PC-9 (cell line): ENCODE results near the gene THSD7B. TPM values are rescaled to one million over a fixed set of nuclear protein-coding genes. Genes with fewer than 3 reads are reported as not detected.

ENCODE experiments used
- BruUV-seq: library from RNA; stranded (reverse); fragments of 400-500 nt; replicated peaks from 2 replicates; lab custom pipeline; 2021; lab: Mats Ljungman, UMichigan
- CTCF ChIA-PET: fragments of 300-600 bp; sonication (Branson Sonifier 250); formaldehyde crosslinking; loops from one replicate; lab custom pipeline; 2022; ENCODE audit warnings: antibody characterized with exemption; lab: Charles Lee
- POLR2A ChIA-PET: fragments of 300-600 bp; sonication (Branson Sonifier 250); formaldehyde crosslinking; loops from one replicate; lab custom pipeline; 2022; ENCODE audit warnings: antibody characterized with exemption; ENCODE audit not compliant: unreplicated experiment; lab: Charles Lee
- DNase-seq, 2 experiments: peaks; one replicate each; pipeline versions ENCODE4 v3.0.0 to v3.0.0-alpha.2; 2015 to 2022; ENCODE audit warnings: mixed read lengths in 1 of 2
- H2AFZ ChIP-seq: fragments of 200-600 bp; sonication (generic); 2 replicates; pipeline ENCODE4 v1.8.1; 2017; ENCODE audit warnings: antibody characterized with exemption
- H3F3A ChIP-seq: fragments of 200-600 bp; sonication (generic); 2 replicates; pipeline ENCODE4 v1.8.1; 2017; ENCODE audit warnings: antibody characterized with exemption, mild to moderate bottlenecking, low read depth; ENCODE audit not compliant: insufficient read depth
- H3K27ac ChIP-seq: fragments of 200-600 bp; sonication (generic); 2 replicates; pipeline ENCODE4 v1.6.1; 2016; ENCODE audit warnings: mixed run types
- H3K27me3 ChIP-seq: fragments of 200-600 bp; sonication (generic); 2 replicates; pipeline ENCODE4 v1.6.1; 2016; ENCODE audit warnings: low read depth, mixed run types; ENCODE audit not compliant: insufficient read depth
- H3K36me3 ChIP-seq: fragments of 200-600 bp; sonication (generic); 2 replicates; pipeline ENCODE4 v1.6.1; 2016; ENCODE audit warnings: low read depth, mixed run types
- H3K4me1 ChIP-seq: fragments of 200-600 bp; sonication (generic); replicated peaks from 2 replicates; pipeline ENCODE4 v1.6.1; 2016; ENCODE audit warnings: mixed run types; ENCODE audit not compliant: insufficient read depth
- H3K4me2 ChIP-seq: fragments of 200-600 bp; sonication (generic); 2 replicates; pipeline ENCODE4 v1.6.1; 2017; ENCODE audit warnings: mixed run types
- H3K4me3 ChIP-seq: fragments of 200-600 bp; sonication (generic); 2 replicates; pipeline ENCODE4 v1.6.1; 2016; ENCODE audit warnings: mixed run types
- H3K79me2 ChIP-seq: fragments of 200-600 bp; sonication (generic); 2 replicates; pipeline ENCODE4 v1.6.1; 2017; ENCODE audit warnings: low read depth, mixed run types
- H3K9me2 ChIP-seq: fragments of 200-600 bp; sonication (generic); 2 replicates; pipeline ENCODE4 v1.8.1; 2017; ENCODE audit warnings: mild to moderate bottlenecking; ENCODE audit not compliant: insufficient read depth
- H3K9me3 ChIP-seq: fragments of 200-600 bp; sonication (generic); 2 replicates; pipeline ENCODE4 v1.8.1; 2016; ENCODE audit warnings: low read depth; ENCODE audit not compliant: insufficient read depth
- H4K20me1 ChIP-seq: fragments of 200-600 bp; sonication (generic); 2 replicates; pipeline ENCODE4 v1.8.1; 2017; ENCODE audit not compliant: insufficient read depth
- EZH2 ChIP-seq: fragments of 200-600 bp; sonication (generic); IDR thresholded peaks from 2 replicates; pipeline ENCODE4 v1.8.0; 2017; ENCODE audit warnings: antibody characterized with exemption, low read depth
- intact Hi-C: fragments of 100-400 bp; cut with micrococcal nuclease; formaldehyde crosslinking; loops from one replicate; pipeline ENCODE4 v1.10.0; 2022; ENCODE audit not compliant: unreplicated experiment
- total RNA-seq: library from RNA; stranded (reverse); gene quantifications from 2 replicates; pipeline ENCODE4 v1.2.3, GENCODE V29; 2021
- TF ChIP-seq, protein P1 (sequence below): fragments of 200-600 bp; sonication (generic); conservative IDR thresholded peaks from 2 replicates; pipeline ENCODE4 v1.6.1; 2017; ENCODE audit warnings: mixed run types, antibody characterized with exemption, mild to moderate bottlenecking, moderate library complexity

Gene THSD7B
- total RNA-seq, 1 experiment from 2014 or later, result not detected

DNA sequence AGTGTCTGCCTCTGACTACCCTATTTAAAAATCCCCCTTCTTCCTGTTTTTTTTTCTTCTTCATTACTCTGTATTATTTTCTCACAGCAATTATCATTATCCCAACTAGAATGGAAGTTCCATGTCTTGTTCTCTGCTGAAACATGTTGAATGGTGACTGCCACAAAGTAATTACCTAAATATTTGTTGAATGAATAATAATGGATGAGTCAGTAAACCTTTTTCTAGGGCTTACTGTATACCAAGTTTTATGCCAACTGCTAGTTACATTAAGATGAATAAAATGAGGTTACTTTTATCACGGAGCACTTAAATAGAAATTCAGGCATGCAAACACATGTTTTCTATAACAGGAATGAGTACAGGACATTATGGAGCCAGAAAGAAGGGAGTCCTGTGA, 490.6 kb downstream of the THSD7B start:
- H3K79me2 ChIP-seq, result no peaks in the 10 kb centered on the region
- no peaks in the 10 kb centered on the region for H3K36me3 ChIP-seq
- no peaks in the 10 kb centered on the region for H3K9me3 ChIP-seq
- no peak for DNase-seq
- intact Hi-C loops, result no loop called here
- H3K4me1 ChIP-seq, result no peaks in the 10 kb centered on the region
- no peak for TF ChIP-seq EZH2
- TF ChIP-seq, protein P1, sequence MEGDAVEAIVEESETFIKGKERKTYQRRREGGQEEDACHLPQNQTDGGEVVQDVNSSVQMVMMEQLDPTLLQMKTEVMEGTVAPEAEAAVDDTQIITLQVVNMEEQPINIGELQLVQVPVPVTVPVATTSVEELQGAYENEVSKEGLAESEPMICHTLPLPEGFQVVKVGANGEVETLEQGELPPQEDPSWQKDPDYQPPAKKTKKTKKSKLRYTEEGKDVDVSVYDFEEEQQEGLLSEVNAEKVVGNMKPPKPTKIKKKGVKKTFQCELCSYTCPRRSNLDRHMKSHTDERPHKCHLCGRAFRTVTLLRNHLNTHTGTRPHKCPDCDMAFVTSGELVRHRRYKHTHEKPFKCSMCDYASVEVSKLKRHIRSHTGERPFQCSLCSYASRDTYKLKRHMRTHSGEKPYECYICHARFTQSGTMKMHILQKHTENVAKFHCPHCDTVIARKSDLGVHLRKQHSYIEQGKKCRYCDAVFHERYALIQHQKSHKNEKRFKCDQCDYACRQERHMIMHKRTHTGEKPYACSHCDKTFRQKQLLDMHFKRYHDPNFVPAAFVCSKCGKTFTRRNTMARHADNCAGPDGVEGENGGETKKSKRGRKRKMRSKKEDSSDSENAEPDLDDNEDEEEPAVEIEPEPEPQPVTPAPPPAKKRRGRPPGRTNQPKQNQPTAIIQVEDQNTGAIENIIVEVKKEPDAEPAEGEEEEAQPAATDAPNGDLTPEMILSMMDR, result no peak
- no peaks in the 10 kb centered on the region for H4K20me1 ChIP-seq
- no TSS peak for BruUV-seq
- H3K4me2 ChIP-seq, result no peak overlapping the region
- H3K9me2 ChIP-seq, result no peaks in the 10 kb centered on the region
- H2AFZ ChIP-seq, result no peak overlapping the region
- no peak overlapping the region for H3K4me3 ChIP-seq
- H3K27ac ChIP-seq, result no peak overlapping the region
- ChIA-PET CTCF (no interaction called here), POLR2A (interaction anchor here (0.7 kb wide), 1 partner anchor 709 kb away, joined by 3 read pairs; no protein-coding TSS in a partner anchor)
- no peaks in the 10 kb centered on the region for H3F3A ChIP-seq
- no peaks in the 10 kb centered on the region for H3K27me3 ChIP-seq

DNA sequence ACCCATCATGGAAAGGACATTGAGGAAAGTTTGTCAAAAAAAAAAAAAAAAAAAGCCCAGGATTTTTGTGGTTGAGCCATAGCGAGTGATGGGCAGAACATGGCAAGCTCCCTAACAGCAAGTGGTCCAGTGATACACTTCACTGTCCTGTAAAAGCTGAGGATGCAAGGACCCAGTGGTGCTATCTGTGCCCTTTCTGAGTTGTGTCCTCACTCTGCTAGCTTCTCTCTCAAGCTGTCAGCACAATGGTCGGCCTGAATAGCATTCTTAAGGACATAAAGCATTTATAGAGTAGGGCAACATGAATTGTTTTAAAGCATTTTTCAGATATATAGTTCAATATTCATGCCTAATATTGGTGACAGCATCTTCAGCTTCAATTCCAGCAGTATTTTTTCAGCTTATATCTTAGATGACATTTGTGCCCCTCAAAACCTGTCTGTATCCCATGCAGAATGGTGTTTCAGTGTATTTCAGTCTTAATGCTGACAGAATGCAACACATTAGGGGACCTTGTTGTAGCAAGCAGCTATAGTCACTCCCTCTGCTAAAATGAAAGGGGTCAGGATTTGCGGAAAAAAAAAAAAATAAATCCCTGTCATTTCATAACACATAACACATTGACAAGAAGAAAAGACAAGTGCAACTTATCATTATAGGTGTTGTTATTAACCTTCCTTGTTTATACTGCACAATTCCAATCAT, 496.7 kb downstream of the THSD7B start:
- Histone ChIP-seq H3K79me2 (no peaks in the 10 kb centered on the region), H3K9me2 (no peaks in the 10 kb centered on the region), H3K4me1 (no peaks in the 10 kb centered on the region), H3K4me2 (no peak overlapping the region), H3K4me3 (no peak overlapping the region), H3K9me3 (no peaks in the 10 kb centered on the region), H3K27me3 (no peaks in the 10 kb centered on the region), H3K36me3 (no peaks in the 10 kb centered on the region), H2AFZ (no peak overlapping the region), H3F3A (no peaks in the 10 kb centered on the region), H3K27ac (no peak overlapping the region), H4K20me1 (no peaks in the 10 kb centered on the region)
- no TSS peak for BruUV-seq
- CTCF ChIA-PET, result interaction anchor here (0.7 kb wide), 1 partner anchor 311 kb away, joined by 6 read pairs; no protein-coding TSS in a partner anchor
- POLR2A ChIA-PET, result no interaction called here
- TF ChIP-seq, protein P1, result no peak
- no peak for TF ChIP-seq EZH2
- no peak for DNase-seq
- intact Hi-C loops, result no loop called here

DNA sequence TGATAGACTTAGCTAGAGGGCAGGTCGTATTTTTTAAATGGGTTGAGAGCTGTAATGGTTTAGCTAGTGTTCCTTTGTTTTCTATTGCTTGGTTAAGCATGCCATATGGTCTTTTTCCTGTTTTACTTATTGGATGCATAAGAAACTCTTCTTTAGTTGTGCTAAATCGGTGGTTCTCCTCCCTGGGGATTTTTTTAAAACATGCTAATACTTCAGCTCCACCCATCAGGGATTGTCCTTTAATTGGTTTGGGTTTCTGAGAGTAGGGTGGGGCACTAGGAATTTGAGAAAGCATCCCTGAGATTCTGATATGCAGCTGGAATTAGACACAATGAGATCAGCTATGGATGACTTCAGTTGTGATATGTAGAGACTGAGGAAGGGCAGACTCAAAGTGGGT, 497.2 kb downstream of the THSD7B start:
- no peaks in the 10 kb centered on the region for H3K4me1 ChIP-seq
- H3K9me2 ChIP-seq, result no peaks in the 10 kb centered on the region
- no peaks in the 10 kb centered on the region for H3K36me3 ChIP-seq
- no peaks in the 10 kb centered on the region for H3F3A ChIP-seq
- intact Hi-C loops, result no loop called here
- no peaks in the 10 kb centered on the region for H3K9me3 ChIP-seq
- H3K27me3 ChIP-seq, result no peaks in the 10 kb centered on the region
- no peak overlapping the region for H3K4me2 ChIP-seq
- no peak overlapping the region for H3K4me3 ChIP-seq
- H3K79me2 ChIP-seq, result no peaks in the 10 kb centered on the region
- ChIA-PET POLR2A (no interaction called here), CTCF (no interaction called here)
- TF ChIP-seq, protein P1, result no peak
- no peak for TF ChIP-seq EZH2
- no peak overlapping the region for H3K27ac ChIP-seq
- no peak overlapping the region for H2AFZ ChIP-seq
- BruUV-seq, result no TSS peak
- no peaks in the 10 kb centered on the region for H4K20me1 ChIP-seq
- no peak for DNase-seq
